ENCODE measurements around the gene AMT.

The AMT gene

GRCh38 chr3:49387721-49388120 is 34.6 kb downstream of the AMT start:
- no peak for DNase-seq (ENCODE audit: low spot score)

- DNase-seq (ENCODE audit: low spot score): no peak
These were observed 36.1 kb downstream of the AMT start for GRCh38 chr3:49386056-49386756.

- DNase-seq (ENCODE audit: low spot score): no peak
These were observed 36.7 kb downstream of the AMT start for GRCh38 chr3:49385617-49386016.

- DNase-seq (ENCODE audit: low spot score): no peak
These were observed 38.9 kb downstream of the AMT start for GRCh38 chr3:49383387-49383786.

GRCh38 chr3:49378249-49378895 is 43.9 kb downstream of the AMT start:
- DNase-seq (ENCODE audit: low spot score): no peak

GRCh38 chr3:49377483-49377882 is 44.8 kb downstream of the AMT start:
- DNase-seq (ENCODE audit: low spot score): no peak

GRCh38 chr3:49371946-49372345 is 50.3 kb downstream of the AMT start:
- DNase-seq (ENCODE audit: low spot score): no peak

- DNase-seq (ENCODE audit: low spot score): no peak
These were observed 51.5 kb downstream of the AMT start for GRCh38 chr3:49370585-49371290.

All from COLO829 (cell line).